Body of pancreas (tissue), 4 donors: ENCODE data around the gene ANKS1B. TPM values are rescaled to one million over a fixed set of nuclear protein-coding genes. Genes with fewer than 3 reads are reported as not detected.
"Not testable (repeated sequence)": the region's sequence is repeated elsewhere in the genome, so short reads cannot be mapped to it uniquely, and the experiment has no call there.

ENCODE experiments used
- ATAC-seq: fragments of 150-250 bp; one replicate; pipeline ENCODE4 v1.9.1; 2016
- DNase-seq, 4 donors: peaks; one replicate each; pipeline ENCODE4 v3.0.0-alpha.2; 2019
- H3K27ac ChIP-seq, 4 donors: fragments of 200-600 bp; sonication (generic); 1 replicate in 3 of 4; 2 replicates in 1 of 4; pipeline versions ENCODE4 v1.5.1 to v1.6.1; 2016 to 2019; ENCODE audit warnings: mild to moderate bottlenecking in 1 of 4, mixed read lengths in 1 of 4, moderate library complexity in 1 of 4
- H3K27me3 ChIP-seq, 2 donors: fragments of 200-600 bp; sonication (generic); one replicate each; pipeline ENCODE4 v1.6.0; 2016; ENCODE audit warnings: mild to moderate bottlenecking in 1 of 2
- H3K36me3 ChIP-seq, 2 donors: fragments of 200-600 bp; sonication (generic); replicated peaks in 1 of 2; 2 replicates each; pipeline ENCODE4 v1.5.1; 2016; ENCODE audit warnings: low read depth in 2 of 2; ENCODE audit not compliant: insufficient read depth in 1 of 2
- H3K4me1 ChIP-seq: fragments of 200-600 bp; sonication (generic); one replicate; pipeline ENCODE4 v1.6.0; 2016
- H3K4me3 ChIP-seq, 2 donors: fragments of 200-600 bp; sonication (generic); 1 replicate in 1 of 2; 2 replicates in 1 of 2; pipeline ENCODE4 v1.5.1; 2016 to 2019
- H3K9me3 ChIP-seq, 3 donors: fragments of 200-600 bp; sonication (generic); 1 replicate in 2 of 3; 2 replicates in 1 of 3; pipeline ENCODE4 v1.5.1; 2016
- CTCF ChIP-seq, 7 experiments: fragments of 450-650 bp in 4 of 7; fragments of 200-600 bp in 3 of 7; sonication (generic) in 3 of 7; IDR thresholded peaks; one replicate each; pipeline ENCODE4 v1.5.1; 2016 to 2019; ENCODE audit warnings: antibody characterized with exemption in 7 of 7
- POLR2A ChIP-seq, 3 donors: fragments of 450-650 bp; IDR thresholded peaks; one replicate each; pipeline ENCODE4 v1.6.1; 2016; ENCODE audit warnings: antibody characterized with exemption in 3 of 3, mild to moderate bottlenecking in 2 of 3
- WGBS, 2 donors: methylation state at CpG; one replicate each; pipeline ENCODE4 v1.1.5; 2017; 5-methylcytosine and 5-hydroxymethylcytosine counted together
- intact Hi-C: fragments of 100-400 bp; cut with DNase I; formaldehyde crosslinking; loops from one replicate; pipeline ENCODE4 v1.15.1; 2023
- total RNA-seq, 2 donors: library from RNA; depleted of rRNA; stranded (reverse); fragments of >200 nt; gene quantifications; one replicate each; pipeline ENCODE4 v1.1.0, GENCODE V29; 2016

Gene ANKS1B
- total RNA-seq, 2 donors from 2014 or later = 2.1 to 10.2 TPM

GRCh38 chr12:99257672-99258071 lies 727.1 kb downstream of the ANKS1B start:
- Histone ChIP-seq H3K36me3 (no peaks in the 10 kb centered on the region), H3K27ac (no peak overlapping the region), H3K9me3 (no peaks in the 10 kb centered on the region), H3K4me1 (peaks cover 6% of the 10 kb centered on the region), H3K4me3 (no peak overlapping the region), H3K27me3 (no peaks in the 10 kb centered on the region)
- intact Hi-C loops = no loop called here
- ATAC-seq = no peak
- no peak for TF ChIP-seq CTCF (IDR thresholded peaks at IDR 0.05)
- no peak for TF ChIP-seq POLR2A (IDR thresholded peaks at IDR 0.05)
- no peak for DNase-seq

GRCh38 chr12:99253068-99253467 lies 731.7 kb downstream of the ANKS1B start:
- H3K27me3 ChIP-seq = no peaks in the 10 kb centered on the region
- no peaks in the 10 kb centered on the region for H3K36me3 ChIP-seq
- no peaks in the 10 kb centered on the region for H3K4me1 ChIP-seq
- no peak for DNase-seq
- no peak for ATAC-seq
- no peak overlapping the region for H3K27ac ChIP-seq
- TF ChIP-seq POLR2A (IDR thresholded peaks at IDR 0.05) (no peak), CTCF (IDR thresholded peaks at IDR 0.05) (no peak)
- no peaks in the 10 kb centered on the region for H3K9me3 ChIP-seq
- H3K4me3 ChIP-seq = no peak overlapping the region
- WGBS, 2 donors = 60 to 88% methylated on average over 3 of the region's 3 CpGs
- intact Hi-C loops = no loop called here

- H3K27me3 ChIP-seq = no peaks in the 10 kb centered on the region
- no peak for ATAC-seq
- H3K4me1 ChIP-seq = no peaks in the 10 kb centered on the region
- TF ChIP-seq POLR2A (IDR thresholded peaks at IDR 0.05) (no peak), CTCF (IDR thresholded peaks at IDR 0.05) (no peak)
- intact Hi-C loops = no loop called here
- DNase-seq = no peak
- no peak overlapping the region for H3K27ac ChIP-seq
- no peak overlapping the region for H3K4me3 ChIP-seq
- WGBS, 2 donors = 54 to 73% methylated on average over 3 of the region's 3 CpGs
- H3K9me3 ChIP-seq = no peaks in the 10 kb centered on the region
- H3K36me3 ChIP-seq = no peaks in the 10 kb centered on the region
Measured at GRCh38 chr12:99250091-99250490, 734.6 kb downstream of the ANKS1B start.

GRCh38 chr12:99249543-99249942 lies 735.2 kb downstream of the ANKS1B start:
- no peaks in the 10 kb centered on the region for H3K9me3 ChIP-seq
- WGBS, 2 donors = 40 to 66% methylated on average over 4 of the region's 4 CpGs
- no peaks in the 10 kb centered on the region for H3K27me3 ChIP-seq
- intact Hi-C loops = no loop called here
- no peak for DNase-seq
- H3K36me3 ChIP-seq = no peaks in the 10 kb centered on the region
- no peak overlapping the region for H3K4me3 ChIP-seq
- no peak overlapping the region for H3K27ac ChIP-seq
- no peaks in the 10 kb centered on the region for H3K4me1 ChIP-seq
- no peak for ATAC-seq
- TF ChIP-seq CTCF (IDR thresholded peaks at IDR 0.05) (no peak), POLR2A (IDR thresholded peaks at IDR 0.05) (no peak)

- intact Hi-C loops, H3K9me3 ChIP-seq, H3K4me3 ChIP-seq, H3K27ac ChIP-seq, ATAC-seq, H3K36me3 ChIP-seq, H3K4me1 ChIP-seq, H3K27me3 ChIP-seq: not testable (repeated sequence)
- WGBS, 2 donors = 32 to 46% methylated on average over 7 of the region's 7 CpGs
- DNase-seq = peak in 2 of 4 donors; percentile 19 to 32
Measured at GRCh38 chr12:99237907-99238538, 746.7 kb downstream of the ANKS1B start.
